ENCODE results near the gene TMEM37.

TMEM37 gene

GRCh38 chr2:119474371-119475224 lies 42.9 kb downstream of the TMEM37 start:
- TF ChIP-seq CTCF (conservative IDR thresholded peaks at IDR 0.05; ENCODE audit: low read depth, low read length): no peak
- H3K4me3 ChIP-seq (ENCODE audit: low read length): no peak overlapping the region
- DNase-seq (ENCODE audit: low read depth): no peak

- no peak overlapping the region for H3K4me3 ChIP-seq (ENCODE audit: low read length)
- no peak for TF ChIP-seq CTCF (conservative IDR thresholded peaks at IDR 0.05; ENCODE audit: low read depth, low read length)
- DNase-seq (ENCODE audit: low read depth): no peak
Observed at GRCh38 chr2:119475225-119475856, 43.7 kb downstream of the TMEM37 start.

GRCh38 chr2:119475857-119476244 lies 44.2 kb downstream of the TMEM37 start:
- no peak for DNase-seq (ENCODE audit: low read depth)
- TF ChIP-seq CTCF (conservative IDR thresholded peaks at IDR 0.05; ENCODE audit: low read depth, low read length): no peak
- H3K4me3 ChIP-seq (ENCODE audit: low read length): no peak overlapping the region

- peak; percentile 96 for TF ChIP-seq CTCF (conservative IDR thresholded peaks at IDR 0.05; ENCODE audit: low read depth, low read length)
- DNase-seq (ENCODE audit: low read depth): peak; percentile 26
- no peak overlapping the region for H3K4me3 ChIP-seq (ENCODE audit: low read length)
Observed at GRCh38 chr2:119476301-119477112, 44.9 kb downstream of the TMEM37 start.

GRCh38 chr2:119477113-119477505 lies 45.5 kb downstream of the TMEM37 start:
- no peak for TF ChIP-seq CTCF (conservative IDR thresholded peaks at IDR 0.05; ENCODE audit: low read depth, low read length)
- no peak overlapping the region for H3K4me3 ChIP-seq (ENCODE audit: low read length)
- no peak for DNase-seq (ENCODE audit: low read depth)

- TF ChIP-seq CTCF (conservative IDR thresholded peaks at IDR 0.05; ENCODE audit: low read depth, low read length): no peak
- H3K4me3 ChIP-seq (ENCODE audit: low read length): no peak overlapping the region
- no peak for DNase-seq (ENCODE audit: low read depth)
Observed at GRCh38 chr2:119478188-119478977, 46.7 kb downstream of the TMEM37 start.
